GM21619 (cell line): ENCODE results near the gene GREB1.

Source experiments
- ATAC-seq: cut with Tn5 transposase; IDR thresholded peaks from one replicate; pipeline ENCODE4 v1.9.1; 2021; ENCODE audit not compliant: unreplicated experiment

Gene GREB1

GRCh38 chr2:11537951-11538350, 4.1 kb downstream of the GREB1 start:
- ATAC-seq = no peak

DNA sequence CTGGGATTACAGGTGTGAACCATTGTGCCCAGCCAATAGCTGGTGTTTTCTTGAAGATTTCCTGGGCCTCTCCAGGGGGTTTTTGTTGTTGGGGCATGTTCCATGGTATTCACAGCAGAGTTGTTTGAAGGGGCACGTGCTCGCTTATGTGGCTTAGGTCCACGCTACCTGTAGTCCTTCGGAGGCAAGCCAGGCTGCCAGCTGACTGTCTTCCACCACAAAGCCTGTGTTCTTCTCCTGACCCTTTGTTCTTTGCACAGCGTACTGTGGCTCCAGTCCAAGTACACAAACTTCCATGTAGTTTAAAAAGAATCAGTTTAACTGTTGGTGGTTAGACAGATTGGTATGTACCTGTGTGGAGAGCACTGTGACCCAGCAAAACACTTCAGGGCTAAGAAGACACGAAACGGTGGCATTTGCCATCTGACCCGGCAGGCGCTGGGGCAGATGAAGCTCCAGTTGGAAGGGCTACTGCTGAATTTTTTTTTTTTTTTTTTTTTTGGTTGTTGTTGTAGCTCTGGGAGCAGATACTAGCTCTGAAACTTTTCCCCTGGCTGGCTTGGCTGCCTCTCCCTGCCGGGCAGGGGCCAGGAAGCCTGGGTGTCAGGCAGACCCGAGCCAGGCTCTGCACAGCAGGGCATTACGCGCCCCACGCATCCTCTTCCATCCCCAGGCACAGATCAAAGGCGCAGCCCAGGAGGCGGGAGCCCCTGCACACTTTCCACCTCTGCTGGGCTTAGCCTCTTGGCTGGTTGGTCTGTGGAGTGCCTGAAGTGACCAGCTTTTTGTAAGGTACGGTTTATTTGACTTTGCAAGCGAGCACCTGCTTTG, 5.7 kb downstream of the GREB1 start:
- ATAC-seq = no peak

GRCh38 chr2:11540148-11540995, 6.5 kb downstream of the GREB1 start:
- ATAC-seq = no peak

GRCh38 chr2:11540996-11541692, 7.3 kb downstream of the GREB1 start:
- ATAC-seq = no peak

- no peak for ATAC-seq
Measured at GRCh38 chr2:11541693-11542274, 7.9 kb downstream of the GREB1 start.

GRCh38 chr2:11542275-11542819, 8.5 kb downstream of the GREB1 start:
- no peak for ATAC-seq

GRCh38 chr2:11543337-11544216, 9.7 kb downstream of the GREB1 start:
- ATAC-seq = no peak

DNA sequence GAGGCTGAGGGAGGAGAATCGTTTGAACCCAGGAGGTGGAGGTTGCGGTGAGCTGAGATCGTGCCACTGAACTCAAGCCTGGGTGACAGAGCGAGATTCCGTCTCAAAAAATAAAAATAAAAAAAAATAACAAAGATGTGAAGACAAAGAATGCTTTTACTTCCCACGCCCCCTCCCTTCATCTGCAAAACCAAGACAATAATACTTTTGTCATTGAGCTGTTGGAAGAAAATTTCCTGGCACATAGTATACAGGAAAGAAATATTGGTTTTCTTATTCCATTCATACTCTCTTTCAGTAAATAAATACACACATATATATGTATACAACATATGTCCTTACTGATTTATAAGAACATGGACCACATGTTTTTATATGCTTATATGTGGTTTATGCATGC, 12.2 kb downstream of the GREB1 start:
- no peak for ATAC-seq

GRCh38 chr2:11547912-11548497, 14.2 kb downstream of the GREB1 start:
- ATAC-seq = no peak

DNA sequence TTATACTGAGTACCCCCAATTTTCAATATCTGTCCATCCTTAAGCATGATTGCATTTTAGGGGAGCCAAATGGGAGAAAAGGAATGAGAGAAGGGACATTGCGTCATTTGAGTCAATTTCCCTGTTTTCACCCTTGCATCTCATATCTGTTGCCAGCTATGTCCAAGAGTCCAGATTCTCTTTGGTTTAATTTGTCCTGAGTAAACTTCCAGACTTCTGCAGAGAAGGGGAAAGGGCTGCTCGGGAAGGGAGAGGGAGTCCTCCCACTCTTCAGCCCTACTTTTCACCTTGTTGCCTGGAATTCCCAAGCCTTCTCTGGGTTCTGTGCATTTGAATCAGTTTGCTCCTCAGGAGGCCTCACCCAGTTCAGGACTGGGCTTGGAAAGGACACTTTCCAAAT, 16.5 kb downstream of the GREB1 start:
- ATAC-seq = no peak

- ATAC-seq = no peak
Measured at GRCh38 chr2:11550901-11551568, 17.2 kb downstream of the GREB1 start.

DNA sequence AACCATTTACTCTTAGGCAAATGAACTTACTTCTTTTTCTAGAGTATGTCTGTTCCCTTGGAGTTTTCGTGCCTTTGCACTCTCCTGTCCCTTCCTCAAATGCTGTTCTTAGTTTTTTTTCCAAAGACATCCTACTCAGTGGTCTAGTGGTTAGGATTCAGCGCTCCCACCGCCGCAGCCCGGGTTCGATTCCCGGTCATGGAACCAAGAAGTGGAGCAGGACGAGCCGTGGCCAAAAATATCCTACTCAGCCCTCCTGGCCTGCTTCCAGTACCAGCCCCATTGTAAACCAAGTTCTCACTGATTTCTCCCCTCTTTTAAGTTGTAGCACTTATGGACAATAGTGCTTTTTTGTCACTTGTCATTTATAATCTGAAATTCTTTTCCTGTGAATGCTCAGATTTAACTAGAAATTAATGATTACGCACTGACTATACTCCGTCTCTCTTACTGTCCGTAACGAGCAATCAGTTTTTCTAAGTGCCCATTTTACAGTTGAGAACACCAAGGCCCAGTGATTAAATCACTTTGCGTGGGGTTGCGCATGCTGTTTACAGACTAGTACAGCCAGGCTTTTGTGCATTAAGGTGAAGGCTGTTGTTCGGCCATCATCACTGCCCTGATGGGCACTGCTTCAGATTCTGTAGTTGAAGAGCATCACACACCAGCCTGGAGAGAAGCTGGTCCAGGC, 17.9 kb downstream of the GREB1 start:
- ATAC-seq = no peak

DNA sequence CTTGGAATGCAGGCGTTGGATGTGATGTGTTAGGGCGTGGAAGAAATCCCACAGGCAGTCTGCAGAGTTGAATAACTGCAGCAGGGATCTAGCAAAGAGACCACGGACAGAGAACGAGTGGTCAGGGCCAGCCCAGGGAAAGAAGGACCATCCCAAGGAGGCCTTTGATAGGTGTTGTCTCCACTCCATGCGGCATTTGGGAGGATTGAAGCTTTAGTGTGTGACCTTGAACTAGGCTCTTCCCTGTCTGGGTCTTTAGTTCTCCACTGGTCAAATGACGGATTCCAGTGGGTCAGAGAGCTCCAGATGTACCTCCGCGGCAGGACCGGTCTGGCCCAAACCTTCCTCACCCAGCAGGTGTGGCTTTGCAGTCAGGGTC, 18.4 kb downstream of the GREB1 start:
- no peak for ATAC-seq

DNA sequence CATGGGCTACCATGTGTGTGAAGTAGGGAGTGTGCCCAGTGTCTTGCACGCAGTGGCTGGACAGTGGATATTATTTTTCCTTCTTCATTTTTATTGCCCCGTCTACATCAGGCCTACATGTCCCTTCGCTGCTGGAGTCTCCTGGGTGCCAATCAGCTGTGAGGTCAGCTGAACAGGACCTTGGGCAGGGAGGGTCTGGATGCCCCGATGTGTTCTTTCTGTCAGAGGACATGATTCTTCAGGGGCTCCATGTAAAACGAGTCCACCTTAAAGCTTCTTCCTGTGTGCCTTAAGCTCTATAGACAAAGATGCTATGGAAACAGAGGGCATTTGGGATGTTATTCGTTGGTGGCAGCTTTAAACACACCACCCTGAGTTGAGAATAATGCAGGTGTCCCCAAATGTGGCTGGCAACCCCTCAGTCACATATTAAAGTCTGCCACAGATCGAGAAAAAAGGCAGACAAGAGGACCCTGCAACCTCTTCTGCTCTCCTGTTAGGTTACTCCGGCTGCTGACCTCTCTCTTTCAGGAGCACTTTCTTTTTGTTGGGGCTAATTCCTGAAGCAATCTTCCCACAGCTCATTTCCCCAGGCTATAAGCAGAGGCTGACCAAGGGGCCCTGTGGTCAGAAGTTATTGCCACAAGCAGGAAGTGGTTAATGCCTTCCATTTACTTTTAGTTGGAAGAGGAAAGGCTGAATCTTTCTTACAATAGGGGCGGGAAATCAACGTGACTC, 20.0 kb downstream of the GREB1 start:
- ATAC-seq = no peak

GRCh38 chr2:11554399-11554716, 20.5 kb downstream of the GREB1 start:
- ATAC-seq = no peak

GRCh38 chr2:11556101-11556806, 22.4 kb downstream of the GREB1 start:
- no peak for ATAC-seq

DNA sequence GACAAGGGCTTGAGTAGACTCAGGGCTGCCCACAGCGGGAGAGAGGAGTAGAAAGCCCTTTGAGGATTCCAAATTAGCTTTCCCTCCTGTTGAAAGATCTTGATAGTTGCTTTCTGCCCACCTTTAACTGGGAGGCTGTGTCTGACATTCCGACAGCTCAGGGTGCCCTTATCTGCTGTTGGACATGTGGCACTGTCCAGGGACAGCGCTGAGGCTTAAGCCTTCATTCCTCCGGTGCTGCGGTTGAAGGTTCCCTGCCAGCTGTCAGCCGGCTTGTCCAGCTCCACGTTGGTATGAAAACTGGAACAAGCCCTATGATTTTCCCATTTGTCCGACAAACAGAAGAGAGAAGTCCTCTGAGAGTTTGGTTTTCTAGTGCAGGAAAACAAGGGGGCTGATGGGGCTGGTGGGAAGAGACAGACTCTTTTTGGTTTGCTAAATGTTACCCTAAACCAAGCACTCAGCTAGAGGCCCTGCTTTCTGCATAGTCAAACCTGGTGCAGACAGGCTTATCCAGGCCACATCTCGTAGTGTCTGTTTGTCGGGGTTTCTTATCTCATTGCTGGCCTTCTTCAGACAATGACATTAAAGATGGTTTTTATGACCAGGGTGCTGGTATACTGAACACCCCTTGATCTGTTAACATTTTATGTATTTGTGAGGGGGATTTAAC, 24.5 kb downstream of the GREB1 start:
- ATAC-seq = no peak
